C4-2B (cell line): ENCODE results near the gene FYCO1.

Source experiments
- CTCF ChIP-seq: fragments of 450-650 bp; conservative IDR thresholded peaks from 2 replicates; pipeline ENCODE4 v1.5.1; 2017; ENCODE audit warnings: mild to moderate bottlenecking
- ZFX ChIP-seq: fragments of 450-650 bp; IDR thresholded peaks from 2 replicates; pipeline ENCODE4 v1.6.1; 2017

GRCh38 chr3:46036191-46036590 is 40.6 kb upstream of the FYCO1 start:
- no peak for TF ChIP-seq CTCF
- no peak for TF ChIP-seq ZFX
